ENCODE results near the gene SLCO2A1.

SLCO2A1 gene

GRCh38 chr3:134033315-134033996, 3.7 kb upstream of the SLCO2A1 start:
- WGBS (ENCODE audit: insufficient coverage) = 91% methylated on average over 8 of the region's 8 CpGs
- ChIA-PET CTCF (interaction anchor here (1.1 kb wide), 1 partner anchor 22 kb away, joined by 3 read pairs; no protein-coding TSS in a partner anchor), POLR2A (interaction anchor here (0.5 kb wide), 1 partner anchor 775 kb away, joined by 3 read pairs; no protein-coding TSS in a partner anchor)
- no peak overlapping the region for H3K4me3 ChIP-seq (ENCODE audit: control insufficient read depth in 1 of 7, extremely low read depth in 1 of 7, insufficient read depth in 4 of 7, low read depth in 2 of 7, low read length in 6 of 7)
- no peaks in the 10 kb centered on the region for H3K9me3 ChIP-seq (ENCODE audit: control extremely low read depth in 1 of 5, control insufficient read depth in 4 of 5, insufficient read depth in 2 of 5, low read depth in 1 of 5, low read length in 4 of 5)
- no peaks in the 10 kb centered on the region for H3K36me3 ChIP-seq (ENCODE audit: control insufficient read depth in 4 of 4, insufficient read depth in 4 of 4, low read length in 3 of 4)
- peaks cover 0 to 34% (median 11%) of the 10 kb centered on the region in 5 experiments for H3K27me3 ChIP-seq (replicated peaks in 2 of 5; ENCODE audit: control insufficient read depth in 4 of 5, insufficient read depth in 5 of 5, low read length in 4 of 5)
- no peak for DNase-seq
- peaks cover 0 to 16% (median 12%) of the 10 kb centered on the region in 4 experiments for H3K4me1 ChIP-seq (ENCODE audit: control extremely low read depth in 1 of 4, control insufficient read depth in 4 of 4, insufficient read depth in 4 of 4, low read length in 3 of 4)
- H3K27ac ChIP-seq (ENCODE audit: insufficient read depth in 1 of 2, low read depth in 1 of 2, low read length in 2 of 2, poor library complexity in 1 of 2, severe bottlenecking in 2 of 2) = no peak overlapping the region

GRCh38 chr3:134031348-134031915, 1.7 kb upstream of the SLCO2A1 start:
- Histone ChIP-seq H3K27ac (ENCODE audit: insufficient read depth in 1 of 2, low read depth in 1 of 2, low read length in 2 of 2, poor library complexity in 1 of 2, severe bottlenecking in 2 of 2) (no peak overlapping the region), H3K4me1 (ENCODE audit: control extremely low read depth in 1 of 4, control insufficient read depth in 4 of 4, insufficient read depth in 4 of 4, low read length in 3 of 4) (peaks cover 0 to 16% (median 12%) of the 10 kb centered on the region in 4 experiments), H3K9me3 (ENCODE audit: control extremely low read depth in 1 of 5, control insufficient read depth in 4 of 5, insufficient read depth in 2 of 5, low read depth in 1 of 5, low read length in 4 of 5) (no peaks in the 10 kb centered on the region), H3K4me3 (ENCODE audit: control insufficient read depth in 1 of 7, extremely low read depth in 1 of 7, insufficient read depth in 4 of 7, low read depth in 2 of 7, low read length in 6 of 7) (no peak overlapping the region), H3K36me3 (ENCODE audit: control insufficient read depth in 4 of 4, insufficient read depth in 4 of 4, low read length in 3 of 4) (no peaks in the 10 kb centered on the region), H3K27me3 (replicated peaks in 2 of 5; ENCODE audit: control insufficient read depth in 4 of 5, insufficient read depth in 5 of 5, low read length in 4 of 5) (peaks cover 5 to 49% (median 16%) of the 10 kb centered on the region in 5 experiments)
- no peak for DNase-seq
- POLR2A ChIA-PET = no interaction called here
- 96% methylated on average over 3 of the region's 4 CpGs for WGBS (ENCODE audit: insufficient coverage)
- CTCF ChIA-PET = no interaction called here

- Histone ChIP-seq H3K4me1 (ENCODE audit: control extremely low read depth in 1 of 4, control insufficient read depth in 4 of 4, insufficient read depth in 4 of 4, low read length in 3 of 4) (peaks cover 0 to 16% (median 12%) of the 10 kb centered on the region in 4 experiments), H3K9me3 (ENCODE audit: control extremely low read depth in 1 of 5, control insufficient read depth in 4 of 5, insufficient read depth in 2 of 5, low read depth in 1 of 5, low read length in 4 of 5) (no peaks in the 10 kb centered on the region), H3K36me3 (ENCODE audit: control insufficient read depth in 4 of 4, insufficient read depth in 4 of 4, low read length in 3 of 4) (no peaks in the 10 kb centered on the region), H3K4me3 (ENCODE audit: control insufficient read depth in 1 of 7, extremely low read depth in 1 of 7, insufficient read depth in 4 of 7, low read depth in 2 of 7, low read length in 6 of 7) (peak overlapping the region in 4 of 7 experiments; percentile 25 to 68 (median 44)), H3K27ac (ENCODE audit: insufficient read depth in 1 of 2, low read depth in 1 of 2, low read length in 2 of 2, poor library complexity in 1 of 2, severe bottlenecking in 2 of 2) (no peak overlapping the region), H3K27me3 (replicated peaks in 2 of 5; ENCODE audit: control insufficient read depth in 4 of 5, insufficient read depth in 5 of 5, low read length in 4 of 5) (peaks cover 5 to 49% (median 17%) of the 10 kb centered on the region in 5 experiments)
- ChIA-PET CTCF (no interaction called here), POLR2A (no interaction called here)
- 62% methylated on average over 11 of the region's 16 CpGs for WGBS (ENCODE audit: insufficient coverage)
- DNase-seq = peak in 1 of 3 donors; percentile 15
Measured at GRCh38 chr3:134030379-134031347, 938 bp upstream of the SLCO2A1 start.

- no peak overlapping the region for H3K27ac ChIP-seq (ENCODE audit: insufficient read depth in 1 of 2, low read depth in 1 of 2, low read length in 2 of 2, poor library complexity in 1 of 2, severe bottlenecking in 2 of 2)
- WGBS (ENCODE audit: insufficient coverage) = 2% methylated on average over 25 of the region's 43 CpGs
- peaks cover 0 to 16% (median 12%) of the 10 kb centered on the region in 4 experiments for H3K4me1 ChIP-seq (ENCODE audit: control extremely low read depth in 1 of 4, control insufficient read depth in 4 of 4, insufficient read depth in 4 of 4, low read length in 3 of 4)
- no peaks in the 10 kb centered on the region for H3K36me3 ChIP-seq (ENCODE audit: control insufficient read depth in 4 of 4, insufficient read depth in 4 of 4, low read length in 3 of 4)
- H3K4me3 ChIP-seq (ENCODE audit: control insufficient read depth in 1 of 7, extremely low read depth in 1 of 7, insufficient read depth in 4 of 7, low read depth in 2 of 7, low read length in 6 of 7) = peak overlapping the region; percentile 38 to 68 (median 58)
- peak; percentile 24 to 53 (median 40) for DNase-seq
- H3K9me3 ChIP-seq (ENCODE audit: control extremely low read depth in 1 of 5, control insufficient read depth in 4 of 5, insufficient read depth in 2 of 5, low read depth in 1 of 5, low read length in 4 of 5) = no peaks in the 10 kb centered on the region
- ChIA-PET CTCF (no interaction called here), POLR2A (no interaction called here)
- peaks cover 5 to 49% (median 17%) of the 10 kb centered on the region in 5 experiments for H3K27me3 ChIP-seq (replicated peaks in 2 of 5; ENCODE audit: control insufficient read depth in 4 of 5, insufficient read depth in 5 of 5, low read length in 4 of 5)
Measured at GRCh38 chr3:134029256-134029733, 430 bp downstream of the SLCO2A1 start.

- H3K27me3 ChIP-seq (replicated peaks in 2 of 5; ENCODE audit: control insufficient read depth in 4 of 5, insufficient read depth in 5 of 5, low read length in 4 of 5) = peaks cover 5 to 49% (median 17%) of the 10 kb centered on the region in 5 experiments
- DNase-seq = peak in 2 of 3 donors; percentile 19 to 20
- H3K4me3 ChIP-seq (ENCODE audit: control insufficient read depth in 1 of 7, extremely low read depth in 1 of 7, insufficient read depth in 4 of 7, low read depth in 2 of 7, low read length in 6 of 7) = peak overlapping the region in 3 of 7 experiments; percentile 61 to 68 (median 63)
- no peaks in the 10 kb centered on the region for H3K36me3 ChIP-seq (ENCODE audit: control insufficient read depth in 4 of 4, insufficient read depth in 4 of 4, low read length in 3 of 4)
- H3K9me3 ChIP-seq (ENCODE audit: control extremely low read depth in 1 of 5, control insufficient read depth in 4 of 5, insufficient read depth in 2 of 5, low read depth in 1 of 5, low read length in 4 of 5) = no peaks in the 10 kb centered on the region
- no peak overlapping the region for H3K27ac ChIP-seq (ENCODE audit: insufficient read depth in 1 of 2, low read depth in 1 of 2, low read length in 2 of 2, poor library complexity in 1 of 2, severe bottlenecking in 2 of 2)
- CTCF ChIA-PET = no interaction called here
- 49% methylated on average over 12 of the region's 23 CpGs for WGBS (ENCODE audit: insufficient coverage)
- POLR2A ChIA-PET = no interaction called here
- peaks cover 0 to 16% (median 12%) of the 10 kb centered on the region in 4 experiments for H3K4me1 ChIP-seq (ENCODE audit: control extremely low read depth in 1 of 4, control insufficient read depth in 4 of 4, insufficient read depth in 4 of 4, low read length in 3 of 4)
Measured at GRCh38 chr3:134028486-134029255, 1.1 kb downstream of the SLCO2A1 start.

- Histone ChIP-seq H3K27ac (ENCODE audit: insufficient read depth in 1 of 2, low read depth in 1 of 2, low read length in 2 of 2, poor library complexity in 1 of 2, severe bottlenecking in 2 of 2) (no peak overlapping the region), H3K9me3 (ENCODE audit: control extremely low read depth in 1 of 5, control insufficient read depth in 4 of 5, insufficient read depth in 2 of 5, low read depth in 1 of 5, low read length in 4 of 5) (no peaks in the 10 kb centered on the region), H3K4me3 (ENCODE audit: control insufficient read depth in 1 of 7, extremely low read depth in 1 of 7, insufficient read depth in 4 of 7, low read depth in 2 of 7, low read length in 6 of 7) (no peak overlapping the region), H3K4me1 (ENCODE audit: control extremely low read depth in 1 of 4, control insufficient read depth in 4 of 4, insufficient read depth in 4 of 4, low read length in 3 of 4) (peaks cover 0 to 16% (median 12%) of the 10 kb centered on the region in 4 experiments), H3K36me3 (ENCODE audit: control insufficient read depth in 4 of 4, insufficient read depth in 4 of 4, low read length in 3 of 4) (no peaks in the 10 kb centered on the region), H3K27me3 (replicated peaks in 2 of 5; ENCODE audit: control insufficient read depth in 4 of 5, insufficient read depth in 5 of 5, low read length in 4 of 5) (peaks cover 5 to 49% (median 17%) of the 10 kb centered on the region in 5 experiments)
- 100% methylated on average over 1 of the region's 2 CpGs for WGBS (ENCODE audit: insufficient coverage)
- CTCF ChIA-PET = no interaction called here
- no peak for DNase-seq
- POLR2A ChIA-PET = no interaction called here
Measured at GRCh38 chr3:134027631-134028030, 2.1 kb downstream of the SLCO2A1 start.
